HCT116 (cell line): ENCODE data around the gene TRIM62. TPM values are rescaled to one million over a fixed set of nuclear protein-coding genes. Genes with fewer than 3 reads are reported as not detected.
A peak's percentile ranks its signal among the peaks of the same experiment; 100 is the strongest.

Source experiments
- ATAC-seq: fragments of 200-7000 bp; cut with Tn5 transposase; 2 replicates; pipeline ENCODE4 v1.9.1; 2020; ENCODE audit warnings: mild to moderate bottlenecking, moderate library complexity
- BruUV-seq: library from RNA; stranded (reverse); fragments of 400-500 nt; replicated peaks from 2 replicates; lab custom pipeline; 2021; lab: Mats Ljungman, UMichigan
- CTCF ChIA-PET: fragments of 300-600 bp; sonication (Branson Sonifier 250); formaldehyde crosslinking; loops from one replicate; lab custom pipeline; 2021; ENCODE audit warnings: antibody characterized with exemption; lab: Charles Lee
- POLR2A ChIA-PET: fragments of 300-600, 350-600 bp; sonication (Branson Sonifier 250); formaldehyde crosslinking; loops from one replicate; lab custom pipeline; 2021; ENCODE audit warnings: antibody characterized with exemption; lab: Charles Lee
- RAD21 ChIA-PET, 2 experiments: fragments of 300-600 bp; sonication (Branson Sonifier 250); formaldehyde crosslinking; loops; one replicate each; lab custom pipeline; 2023; ENCODE audit warnings: low total read pairs in 2 of 2; ENCODE audit not compliant: uncharacterized antibody in 2 of 2, unreplicated experiment in 2 of 2, low non-redundant PET in 1 of 2; lab: Charles Lee
- DNase-seq: peaks from one replicate; pipeline ENCODE4 v3.0.0-alpha.2; 2010; ENCODE audit warnings: low read depth, low spot score
- H2AFZ ChIP-seq: fragments of 200-600 bp; shearing (Covaris generic), sonication (generic); 2 replicates; pipeline ENCODE4 v1.6.1; 2017; ENCODE audit warnings: low read depth, mixed run types, mixed read lengths, antibody characterized with exemption, low read length; ENCODE audit not compliant: poor library complexity, severe bottlenecking
- H3K27ac ChIP-seq: 2 replicates; pipeline ENCODE4 v1.5.1; 2012; ENCODE audit warnings: low read depth, low read length
- H3K27me3 ChIP-seq: fragments of 200-600 bp; sonication (generic); 2 replicates; pipeline ENCODE4 v1.6.1; 2016; ENCODE audit warnings: mixed run types, low read length, mixed read lengths; ENCODE audit not compliant: insufficient read depth
- H3K36me3 ChIP-seq, 2 experiments: fragments of 200-500 bp in 1 of 2; fragments of 200-600 bp in 1 of 2; sonication (Bioruptor generic) in 1 of 2; sonication (generic) in 1 of 2; 2 replicates each; pipeline versions ENCODE4 v1.5.1 to v1.6.1; 2014 to 2016; ENCODE audit warnings: low read length in 2 of 2, inconsistent platforms in 1 of 2, mixed read lengths in 1 of 2, mixed run types in 1 of 2; ENCODE audit not compliant: insufficient read depth in 2 of 2, control insufficient read depth in 1 of 2
- H3K4me1 ChIP-seq, 2 experiments: fragments of 200-600 bp in 1 of 2; sonication (generic) in 1 of 2; 2 replicates each; pipeline versions ENCODE4 v1.5.1 to v1.6.1; 2012 to 2017; ENCODE audit warnings: low read length in 2 of 2, inconsistent platforms in 1 of 2, mild to moderate bottlenecking in 1 of 2, mixed read lengths in 1 of 2, mixed run types in 1 of 2, moderate library complexity in 1 of 2; ENCODE audit not compliant: insufficient read depth in 2 of 2, control insufficient read depth in 1 of 2
- H3K4me2 ChIP-seq: fragments of 200-600 bp; sonication (generic); 2 replicates; pipeline ENCODE4 v1.6.1; 2017; ENCODE audit warnings: mixed run types, low read length, mixed read lengths
- H3K4me3 ChIP-seq, 2 experiments: fragments of 200-600 bp in 1 of 2; sonication (generic) in 1 of 2; replicated peaks in 1 of 2; 2 replicates each; pipeline ENCODE4 v1.5.1; 2011 to 2016; ENCODE audit warnings: low read length in 2 of 2, control low read depth in 1 of 2, low read depth in 1 of 2, mild to moderate bottlenecking in 1 of 2, mixed read lengths in 1 of 2, mixed run types in 1 of 2
- H3K79me2 ChIP-seq: fragments of 200-600 bp; sonication (generic); 2 replicates; pipeline ENCODE4 v1.6.1; 2017; ENCODE audit warnings: mild to moderate bottlenecking, mixed run types, low read length, moderate library complexity, mixed read lengths; ENCODE audit not compliant: insufficient read depth
- H3K9ac ChIP-seq: fragments of 200-600 bp; sonication (generic); 2 replicates; pipeline ENCODE4 v1.6.1; 2016; ENCODE audit warnings: low read length, mixed read lengths
- H3K9me2 ChIP-seq: fragments of 200-600 bp; sonication (generic), shearing (Covaris generic); 2 replicates; pipeline ENCODE4 v1.6.1; 2017; ENCODE audit warnings: mixed run types, mild to moderate bottlenecking, moderate library complexity; ENCODE audit not compliant: insufficient read depth
- H3K9me3 ChIP-seq, 2 experiments: fragments of 200-500 bp in 1 of 2; fragments of 200-600 bp in 1 of 2; sonication (Bioruptor generic) in 1 of 2; sonication (generic) in 1 of 2; 2 replicates each; pipeline ENCODE4 v1.6.1; 2014 to 2017; ENCODE audit warnings: low read length in 2 of 2, mixed read lengths in 2 of 2, inconsistent platforms in 1 of 2, low read depth in 1 of 2, mild to moderate bottlenecking in 1 of 2, mixed run types in 1 of 2, moderate library complexity in 1 of 2; ENCODE audit not compliant: control insufficient read depth in 1 of 2, insufficient read depth in 1 of 2
- H4K20me1 ChIP-seq: fragments of 200-600 bp; sonication (generic), shearing (Covaris generic); 2 replicates; pipeline ENCODE4 v1.6.1; 2017; ENCODE audit warnings: mixed run types, mild to moderate bottlenecking, moderate library complexity; ENCODE audit not compliant: insufficient read depth
- CBX3 ChIP-seq: IDR thresholded peaks from 2 replicates; pipeline ENCODE4 v1.6.1; 2012; ENCODE audit warnings: low read depth
- EZH2 ChIP-seq: fragments of 200-600 bp; sonication (generic); IDR thresholded peaks from 2 replicates; pipeline ENCODE4 v1.6.1; 2017; ENCODE audit warnings: antibody characterized with exemption, mixed run types
- EZH2phosphoT487 ChIP-seq: fragments of 200-600 bp; IDR thresholded peaks from 2 replicates; pipeline ENCODE4 v1.6.1; 2018; ENCODE audit warnings: antibody characterized with exemption, borderline replicate concordance
- JUND ChIP-seq: IDR thresholded peaks from 2 replicates; pipeline ENCODE4 v1.6.1; 2012
- POLR2A ChIP-seq: IDR thresholded peaks from 2 replicates; pipeline ENCODE4 v1.7.0; 2011; ENCODE audit warnings: borderline replicate concordance; ENCODE audit not compliant: insufficient read depth, insufficient read length; ENCODE audit errors: extremely low read depth
- POLR2AphosphoS5 ChIP-seq: IDR thresholded peaks from 2 replicates; pipeline ENCODE4 v1.6.1; 2011; ENCODE audit warnings: mild to moderate bottlenecking, low read depth, low read length, moderate library complexity
- intact Hi-C: fragments of 100-400 bp; cut with micrococcal nuclease; formaldehyde crosslinking; loops from 2 replicates; pipeline ENCODE4 v1.10.0; 2022
- total RNA-seq: library from RNA; stranded (reverse); gene quantifications from one replicate; pipeline ENCODE4 v1.2.1, GENCODE V29; 2021; ENCODE audit not compliant: unreplicated experiment
- TF ChIP-seq, protein P1 (sequence below): IDR thresholded peaks from 2 replicates; pipeline ENCODE4 v1.6.1; 2012

TRIM62 gene
- total RNA-seq, 1 experiment from 2014 or later: 6.5 TPM

DNA sequence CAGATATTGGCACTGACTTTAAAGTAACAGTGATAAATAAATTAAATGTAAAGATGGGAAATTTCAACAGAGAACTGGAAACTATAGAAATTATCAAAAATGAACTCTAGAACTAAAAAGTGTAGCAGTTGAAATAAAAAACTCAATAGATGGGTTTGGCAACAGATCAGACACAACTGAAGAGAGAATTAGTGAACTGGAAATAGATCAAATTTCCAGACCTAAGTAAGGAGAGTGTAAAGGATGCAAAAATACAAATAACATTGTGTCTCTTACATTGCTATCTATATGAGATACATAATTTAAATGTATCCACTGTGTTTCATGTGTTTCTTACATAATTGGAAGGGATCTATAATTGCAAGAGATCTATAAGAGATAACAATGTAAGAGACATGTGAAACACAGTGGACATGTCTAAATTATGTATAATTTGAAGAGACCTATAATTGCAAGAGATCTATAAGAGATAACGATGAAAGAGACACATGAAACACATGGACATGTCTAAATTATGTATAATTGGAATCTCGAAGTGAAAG is 42.4 kb upstream of the TRIM62 start:
- DNase-seq (no peak), ATAC-seq (no peak)
- Histone ChIP-seq H3K4me1 (peaks cover 26 to 33% of the 10 kb centered on the region in 2 experiments), H3K4me2 (no peak overlapping the region), H3K4me3 (no peak overlapping the region), H3K9me3 (0 out of 4 replicates have a peak, but pooled peaks cover 0 to 3% of the 10 kb centered on the region in 2 experiments), H3K9me2 (no peaks in the 10 kb centered on the region), H3K27ac (no peak overlapping the region), H3K9ac (no peak overlapping the region), H4K20me1 (no peaks in the 10 kb centered on the region), H3K79me2 (no peaks in the 10 kb centered on the region), H3K27me3 (no peaks in the 10 kb centered on the region), H3K36me3 (no peaks in the 10 kb centered on the region), H2AFZ (no peak overlapping the region)
- intact Hi-C loops: loop anchor here (5.0 kb wide), 1 partner anchor 248 kb away; the partner anchor contains the start of gene ZSCAN20
- CTCF ChIA-PET: no interaction called here
- BruUV-seq: no TSS peak
- RAD21 ChIA-PET: no interaction called here
- TF ChIP-seq POLR2A (no peak), EZH2 (no peak), POLR2AphosphoS5 (no peak), EZH2phosphoT487 (no peak), JUND (no peak), CBX3 (peak; percentile 92; the same call in 1 of the 2 replicates)
- TF ChIP-seq, protein P1, sequence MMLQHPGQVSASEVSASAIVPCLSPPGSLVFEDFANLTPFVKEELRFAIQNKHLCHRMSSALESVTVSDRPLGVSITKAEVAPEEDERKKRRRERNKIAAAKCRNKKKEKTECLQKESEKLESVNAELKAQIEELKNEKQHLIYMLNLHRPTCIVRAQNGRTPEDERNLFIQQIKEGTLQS: no peak
- POLR2A ChIA-PET: no interaction called here

DNA sequence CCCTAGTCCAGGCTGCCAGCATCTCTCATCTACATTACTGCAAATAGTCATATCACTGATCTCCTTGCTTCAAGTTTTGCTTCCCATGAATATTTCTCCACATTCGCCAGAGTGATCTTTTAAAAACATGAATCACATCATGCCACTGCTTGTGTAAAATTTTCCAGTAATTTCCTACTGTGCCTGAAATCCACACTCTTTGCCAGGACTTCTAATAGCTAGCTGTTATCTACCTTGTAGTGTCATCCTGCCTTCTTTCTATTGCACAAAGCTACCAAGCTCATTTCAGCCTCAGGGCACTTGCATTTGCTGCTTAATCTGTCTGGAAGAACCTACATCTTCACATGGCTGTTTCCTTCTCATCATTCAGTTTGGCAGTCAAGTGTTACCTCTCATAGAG is 40.5 kb upstream of the TRIM62 start:
- Histone ChIP-seq H3K4me2 (no peak overlapping the region), H3K27ac (no peak overlapping the region), H3K9me2 (no peaks in the 10 kb centered on the region), H3K9me3 (0 out of 4 replicates have a peak, but pooled peaks cover 0 to 3% of the 10 kb centered on the region in 2 experiments), H3K9ac (no peak overlapping the region), H3K27me3 (no peaks in the 10 kb centered on the region), H3K79me2 (no peaks in the 10 kb centered on the region), H3K4me3 (no peak overlapping the region), H3K4me1 (peaks cover 30 to 41% of the 10 kb centered on the region in 2 experiments), H4K20me1 (no peaks in the 10 kb centered on the region)
- DNase-seq: no peak
- no peak for ATAC-seq
- CTCF ChIA-PET: interaction anchor here (0.7 kb wide), 1 partner anchor 73 kb away, joined by 3 read pairs; no protein-coding TSS in a partner anchor
- RAD21 ChIA-PET: no interaction called here
- POLR2A ChIA-PET: no interaction called here
- no peak for TF ChIP-seq EZH2phosphoT487
- TF ChIP-seq, all 23 proteins: peak for 0
- intact Hi-C loops: loop anchor here (5.0 kb wide), 1 partner anchor 250 kb away; the partner anchor contains the start of gene ZSCAN20
- Histone ChIP-seq H3K36me3 (no peaks in the 10 kb centered on the region), H2AFZ (no peak overlapping the region)
- no TSS peak for BruUV-seq
